DND-41 (cell line): Measurements from ENCODE around the gene FRMD3.

Source experiments
- EZH2 ChIP-seq: IDR thresholded peaks from 3 replicates; pipeline ENCODE4 v1.6.1; 2012; ENCODE audit warnings: borderline replicate concordance, low read depth, mild to moderate bottlenecking, moderate library complexity, low read length, inconsistent platforms; ENCODE audit not compliant: severe bottlenecking
- TF ChIP-seq, protein P1 (sequence below): IDR thresholded peaks from 2 replicates; pipeline ENCODE4 v1.5.1; 2012; ENCODE audit warnings: borderline replicate concordance, low read length, moderate library complexity, mild to moderate bottlenecking; ENCODE audit not compliant: poor library complexity, severe bottlenecking; ENCODE audit errors: extremely low read depth

DNA sequence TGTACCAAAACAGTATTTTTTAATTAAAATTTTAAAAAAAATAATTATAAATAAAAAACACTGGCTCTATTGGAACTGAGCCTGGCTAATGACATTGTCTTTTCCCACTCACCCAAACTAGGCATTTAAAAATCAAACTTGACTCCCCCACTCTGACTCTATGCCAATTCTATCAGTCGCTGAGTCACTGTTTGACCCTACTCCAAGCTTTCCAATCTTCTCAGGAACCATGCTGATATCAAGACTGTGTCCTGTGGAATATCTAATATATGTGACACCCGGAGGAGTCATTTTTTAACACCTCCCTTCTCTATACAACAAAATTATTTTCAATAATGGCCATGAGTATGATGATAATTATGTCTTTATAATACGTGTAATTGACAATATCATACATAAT, 303.7 kb downstream of the FRMD3 start:
- TF ChIP-seq, protein P1, sequence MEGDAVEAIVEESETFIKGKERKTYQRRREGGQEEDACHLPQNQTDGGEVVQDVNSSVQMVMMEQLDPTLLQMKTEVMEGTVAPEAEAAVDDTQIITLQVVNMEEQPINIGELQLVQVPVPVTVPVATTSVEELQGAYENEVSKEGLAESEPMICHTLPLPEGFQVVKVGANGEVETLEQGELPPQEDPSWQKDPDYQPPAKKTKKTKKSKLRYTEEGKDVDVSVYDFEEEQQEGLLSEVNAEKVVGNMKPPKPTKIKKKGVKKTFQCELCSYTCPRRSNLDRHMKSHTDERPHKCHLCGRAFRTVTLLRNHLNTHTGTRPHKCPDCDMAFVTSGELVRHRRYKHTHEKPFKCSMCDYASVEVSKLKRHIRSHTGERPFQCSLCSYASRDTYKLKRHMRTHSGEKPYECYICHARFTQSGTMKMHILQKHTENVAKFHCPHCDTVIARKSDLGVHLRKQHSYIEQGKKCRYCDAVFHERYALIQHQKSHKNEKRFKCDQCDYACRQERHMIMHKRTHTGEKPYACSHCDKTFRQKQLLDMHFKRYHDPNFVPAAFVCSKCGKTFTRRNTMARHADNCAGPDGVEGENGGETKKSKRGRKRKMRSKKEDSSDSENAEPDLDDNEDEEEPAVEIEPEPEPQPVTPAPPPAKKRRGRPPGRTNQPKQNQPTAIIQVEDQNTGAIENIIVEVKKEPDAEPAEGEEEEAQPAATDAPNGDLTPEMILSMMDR, result no peak
- TF ChIP-seq EZH2, result no peak
